HFF-Myc (cell line): ENCODE measurements around the gene CCDC90B.

Experiments
- DNase-seq: peaks from one replicate; pipeline ENCODE4 v3.0.0-alpha.2; 2011; ENCODE audit warnings: low read depth; ENCODE audit errors: extremely low read depth
- H3K4me3 ChIP-seq: replicated peaks from 2 replicates; pipeline ENCODE4 v1.5.1; 2011; ENCODE audit warnings: low read depth, mild to moderate bottlenecking, control low read depth, low read length
- CTCF ChIP-seq: IDR thresholded peaks from 2 replicates; pipeline ENCODE4 v1.5.1; 2012; ENCODE audit warnings: mild to moderate bottlenecking, low read depth, low read length, control low read depth; ENCODE audit errors: missing control alignments

The CCDC90B gene

GRCh38 chr11:83235825-83236224 lies 50.3 kb downstream of the CCDC90B start:
- no peak for TF ChIP-seq CTCF
- DNase-seq = no peak
- no peak overlapping the region for H3K4me3 ChIP-seq

DNA sequence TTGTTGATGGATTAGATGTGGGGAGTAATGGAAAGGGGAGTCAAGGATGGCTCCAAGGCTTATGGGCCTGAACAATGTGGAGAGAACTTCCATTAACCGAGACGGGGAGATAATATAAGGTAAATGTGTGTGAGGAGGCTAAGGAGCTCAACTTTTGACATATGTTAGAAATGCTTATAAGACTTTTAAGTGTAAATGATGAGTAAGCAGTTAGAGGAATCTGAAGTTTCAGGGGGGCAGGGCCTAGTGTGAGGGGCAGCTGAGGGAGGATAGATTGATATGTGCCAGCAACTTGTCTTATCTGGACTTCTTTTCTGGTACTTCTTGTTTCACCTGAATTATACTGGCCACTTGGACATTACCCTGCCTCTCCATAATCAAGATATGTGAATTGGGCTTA lies 62.7 kb downstream of the CCDC90B start:
- no peak overlapping the region for H3K4me3 ChIP-seq
- DNase-seq = no peak
- no peak for TF ChIP-seq CTCF

GRCh38 chr11:83222499-83222898 lies 63.7 kb downstream of the CCDC90B start:
- TF ChIP-seq CTCF = no peak
- DNase-seq = no peak

GRCh38 chr11:83221694-83222093 lies 64.5 kb downstream of the CCDC90B start:
- no peak overlapping the region for H3K4me3 ChIP-seq
- no peak for DNase-seq
- no peak for TF ChIP-seq CTCF

More at GRCh38 chr11:83222499-83222898, 63.7 kb downstream of the CCDC90B start:
- no peak overlapping the region for H3K4me3 ChIP-seq

GRCh38 chr11:83220260-83220659 lies 65.9 kb downstream of the CCDC90B start:
- DNase-seq = no peak
- TF ChIP-seq CTCF = no peak
- H3K4me3 ChIP-seq = no peak overlapping the region

GRCh38 chr11:83219095-83219494 lies 67.1 kb downstream of the CCDC90B start:
- no peak overlapping the region for H3K4me3 ChIP-seq
- DNase-seq = no peak
- TF ChIP-seq CTCF = peak; percentile 36
